ENCODE results near the gene SPAG9.

Gene SPAG9

DNA sequence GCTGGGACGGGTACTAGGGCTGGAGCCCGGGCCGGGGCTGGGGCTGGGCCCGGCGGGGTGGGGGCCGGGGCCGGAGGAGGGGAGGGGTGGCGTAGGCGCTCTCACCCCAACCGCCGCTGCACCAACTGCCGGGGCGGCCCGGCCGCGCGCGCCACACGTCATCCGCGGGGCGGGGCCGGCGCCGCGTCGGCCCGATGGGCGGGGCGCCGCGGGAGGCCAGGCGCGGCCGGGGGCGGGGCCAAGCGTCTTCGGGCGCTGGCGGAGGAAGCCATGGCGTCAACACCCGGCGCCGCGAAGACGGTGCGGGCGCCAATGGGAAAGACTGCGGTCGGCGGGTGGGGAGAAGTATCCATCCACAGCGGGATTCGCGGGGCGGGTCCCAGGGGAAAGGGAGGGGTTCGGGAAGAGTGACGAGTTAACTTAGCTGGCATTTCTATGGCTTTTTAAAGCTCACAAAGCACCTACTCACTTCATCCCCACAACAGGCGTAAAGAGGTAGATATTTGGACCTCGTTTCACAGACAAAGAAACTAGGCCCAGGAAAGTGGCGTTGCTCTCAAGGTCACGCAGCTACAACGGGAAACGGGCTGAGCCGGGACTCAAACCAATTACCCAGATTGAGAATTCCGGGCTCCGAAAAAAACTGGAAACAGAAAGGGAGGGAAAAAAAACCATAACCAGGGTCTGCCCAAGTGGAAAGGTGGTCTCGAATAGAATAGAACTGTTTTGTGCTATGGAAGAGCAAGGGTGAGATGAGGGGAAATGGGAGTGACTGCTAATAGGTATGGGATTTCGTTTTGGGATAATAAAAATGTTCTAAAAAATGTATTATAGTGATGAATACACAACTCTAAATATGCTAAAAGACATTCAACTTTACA lies at the start of gene SPAG9:
Gene SPAG9 (minus strand): TSS at position 130 of the 881 bp plus-strand sequence. CDS start 212 bp downstream, outside the sequence.
- DNase-seq (ENCODE audit: low read depth): peak; percentile 85

DNA sequence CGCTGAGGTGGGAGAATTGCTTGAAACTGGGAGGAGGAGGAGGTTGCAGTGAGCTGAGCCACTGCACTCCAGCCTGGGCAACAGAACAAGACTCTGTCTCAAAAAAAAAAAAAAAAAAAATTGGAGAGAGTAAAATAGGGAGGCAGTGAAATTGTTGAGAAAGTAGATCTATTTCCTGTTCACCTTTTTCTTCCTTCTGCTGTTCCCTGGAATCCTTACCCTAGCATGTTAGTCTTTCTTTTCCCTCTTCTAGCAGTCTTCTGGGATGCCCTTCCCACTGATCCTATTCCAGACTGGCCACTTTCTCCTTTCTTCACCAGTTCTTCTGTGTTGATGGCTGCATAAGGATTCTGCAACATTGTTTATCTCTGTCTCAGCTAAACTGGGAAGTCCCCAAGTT lies 48.7 kb upstream of the SPAG9 start:
- no peak for DNase-seq (ENCODE audit: low read depth)

GRCh38 chr17:51166987-51167931 lies 46.6 kb upstream of the SPAG9 start:
- DNase-seq (ENCODE audit: low read depth): peak; percentile 59

DNA sequence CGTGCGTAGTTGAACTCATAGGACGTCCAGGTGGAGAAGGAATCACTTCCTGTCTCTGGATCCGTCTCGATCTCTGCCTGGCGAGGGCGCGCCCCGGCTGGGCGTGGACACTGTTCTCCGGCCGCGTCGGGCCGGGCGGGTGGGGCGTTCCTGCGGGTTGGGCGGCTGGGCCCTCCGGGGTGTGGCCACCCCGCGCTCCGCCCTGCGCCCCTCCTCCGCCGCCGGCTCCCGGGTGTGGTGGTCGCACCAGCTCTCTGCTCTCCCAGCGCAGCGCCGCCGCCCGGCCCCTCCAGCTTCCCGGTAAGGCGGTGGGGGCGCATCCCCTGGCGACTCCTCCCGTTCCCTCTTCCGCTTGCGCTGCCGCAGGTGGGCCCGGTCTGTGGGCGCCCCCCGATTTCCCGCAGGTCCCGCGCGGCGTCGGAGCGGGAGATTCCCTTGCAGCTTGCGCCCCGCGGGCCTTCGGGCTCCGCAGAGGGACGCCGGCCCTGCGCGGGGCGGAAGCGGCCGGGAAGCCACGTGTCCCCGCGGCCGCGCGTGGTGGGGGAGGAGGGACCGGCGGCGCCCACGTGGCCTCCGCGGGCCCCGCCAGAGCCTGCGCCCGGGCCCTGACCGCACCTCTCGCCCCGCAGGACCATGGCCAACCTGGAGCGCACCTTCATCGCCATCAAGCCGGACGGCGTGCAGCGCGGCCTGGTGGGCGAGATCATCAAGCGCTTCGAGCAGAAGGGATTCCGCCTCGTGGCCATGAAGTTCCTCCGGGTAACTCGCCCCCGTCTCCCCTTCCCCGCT lies 45.7 kb upstream of the SPAG9 start, which contains the start of gene NME2:
Gene NME2 (plus strand): TSS at position 214 of the 789 bp plus-strand sequence. CDS start 420 bp downstream, at position 634.
- DNase-seq (ENCODE audit: low read depth): peak; percentile 66

- no peak for DNase-seq (ENCODE audit: low read depth)
Measured at GRCh38 chr17:51165680-51166197, 45.1 kb upstream of the SPAG9 start.

DNA sequence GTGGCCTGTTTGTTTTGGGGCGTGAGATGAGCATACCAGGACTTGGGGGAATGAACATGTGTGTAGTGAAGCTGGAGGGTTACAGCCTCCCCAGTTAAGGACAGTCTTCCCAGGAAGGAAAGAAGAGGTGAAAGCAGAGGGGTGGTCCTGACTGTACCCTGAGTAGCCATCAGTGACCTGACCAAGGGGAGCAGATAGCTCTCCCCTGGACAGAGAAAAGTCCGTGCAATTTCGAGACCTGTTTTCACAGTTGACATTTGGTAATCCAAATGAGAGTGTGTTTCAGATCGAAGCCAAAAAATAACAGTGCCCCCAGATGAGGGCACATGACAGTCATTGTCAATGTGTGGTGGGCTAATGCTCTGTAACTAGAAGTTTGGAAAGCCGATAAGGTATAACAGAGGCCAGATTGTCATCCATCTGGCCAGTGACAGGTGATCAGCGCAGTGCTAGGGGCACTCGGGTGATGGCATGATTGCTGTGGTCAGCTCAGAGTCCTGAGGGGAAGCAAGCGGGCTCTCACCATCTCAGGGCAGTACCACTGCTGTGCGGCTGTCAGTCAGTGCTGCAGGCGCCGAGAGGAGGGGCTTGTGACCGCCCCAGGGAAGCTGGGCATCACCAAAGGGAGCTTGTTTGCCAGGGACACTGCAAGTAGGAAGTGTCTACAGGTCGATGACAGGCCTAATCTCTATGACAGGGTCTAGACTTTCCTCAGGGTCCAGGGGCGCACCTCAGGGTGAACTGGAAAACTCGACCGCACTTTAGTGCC lies 44.4 kb upstream of the SPAG9 start:
- no peak for DNase-seq (ENCODE audit: low read depth)

DNA sequence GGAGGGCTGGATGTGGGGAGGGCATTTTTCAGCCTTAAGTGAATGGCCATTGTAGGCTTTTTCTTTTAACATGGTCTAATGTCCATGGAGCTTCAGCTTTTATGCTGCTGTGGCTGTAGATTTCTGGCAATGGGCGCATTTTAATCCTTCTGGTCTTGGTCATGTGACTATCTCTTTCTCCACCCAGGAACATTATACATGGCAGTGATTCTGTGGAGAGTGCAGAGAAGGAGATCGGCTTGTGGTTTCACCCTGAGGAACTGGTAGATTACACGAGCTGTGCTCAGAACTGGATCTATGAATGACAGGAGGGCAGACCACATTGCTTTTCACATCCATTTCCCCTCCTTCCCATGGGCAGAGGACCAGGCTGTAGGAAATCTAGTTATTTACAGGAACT lies 40.9 kb upstream of the SPAG9 start:
- no peak for DNase-seq (ENCODE audit: low read depth)

GRCh38 chr17:51159604-51160003 lies 38.9 kb upstream of the SPAG9 start:
- DNase-seq (ENCODE audit: low read depth): no peak

GRCh38 chr17:51155416-51155815 lies 34.7 kb upstream of the SPAG9 start:
- no peak for DNase-seq (ENCODE audit: low read depth)

GRCh38 chr17:51154176-51154575 lies 33.5 kb upstream of the SPAG9 start:
- DNase-seq (ENCODE audit: low read depth): no peak

GRCh38 chr17:51153210-51154072 lies 32.8 kb upstream of the SPAG9 start, which contains the start of gene NME1:
Gene NME1, plus strand, starts transcription at chr17:51153559. Its CDS starts 2,096 bp downstream, at chr17:51155655.
- peak; percentile 95 for DNase-seq (ENCODE audit: low read depth)

- DNase-seq (ENCODE audit: low read depth): no peak
Measured at GRCh38 chr17:51152766-51153209, 32.1 kb upstream of the SPAG9 start.

DNA sequence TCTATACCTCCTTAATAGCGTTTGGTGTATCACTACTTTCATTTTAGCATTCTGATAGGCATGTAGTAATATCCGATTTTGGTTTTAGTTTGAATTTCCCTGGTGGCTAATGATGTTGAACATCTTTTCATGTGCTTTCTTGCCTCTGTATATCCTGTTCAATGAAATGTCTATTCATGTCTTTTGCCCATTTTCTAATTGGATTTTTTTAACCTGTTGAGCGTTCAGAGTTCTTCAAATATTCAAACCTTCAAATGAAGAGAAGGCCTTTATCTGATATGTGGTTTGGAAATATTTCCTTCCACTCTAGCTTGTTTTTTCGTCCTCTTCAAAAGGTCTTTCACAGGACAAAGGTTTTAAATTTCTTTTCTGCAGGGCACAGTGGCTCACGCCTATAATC lies 30.3 kb upstream of the SPAG9 start:
- DNase-seq (ENCODE audit: low read depth): no peak

GRCh38 chr17:51149163-51149562 lies 28.5 kb upstream of the SPAG9 start:
- DNase-seq (ENCODE audit: low read depth): no peak

DNA sequence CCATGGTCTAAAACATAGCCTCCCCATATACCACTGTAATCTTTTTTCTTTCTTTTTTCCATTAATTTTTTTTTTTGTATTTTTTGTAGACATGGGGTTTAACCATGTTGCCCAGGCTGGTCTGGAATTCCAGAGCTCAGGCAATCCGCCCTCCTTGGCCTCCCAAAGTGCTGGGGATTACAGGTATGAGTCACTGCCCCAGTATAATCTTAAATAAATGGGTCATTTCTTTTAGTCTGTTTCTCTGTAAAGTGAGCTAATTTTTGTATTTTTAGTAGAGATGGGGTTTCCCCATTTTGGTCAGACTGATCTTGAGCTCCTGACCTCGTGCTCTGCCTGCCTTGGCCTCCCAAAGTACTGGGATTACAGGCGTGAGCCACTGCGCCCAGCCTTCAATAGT lies 27.0 kb upstream of the SPAG9 start:
- DNase-seq (ENCODE audit: low read depth): no peak

- DNase-seq (ENCODE audit: low read depth): no peak
Measured at GRCh38 chr17:51144266-51145022, 23.8 kb upstream of the SPAG9 start.

DNA sequence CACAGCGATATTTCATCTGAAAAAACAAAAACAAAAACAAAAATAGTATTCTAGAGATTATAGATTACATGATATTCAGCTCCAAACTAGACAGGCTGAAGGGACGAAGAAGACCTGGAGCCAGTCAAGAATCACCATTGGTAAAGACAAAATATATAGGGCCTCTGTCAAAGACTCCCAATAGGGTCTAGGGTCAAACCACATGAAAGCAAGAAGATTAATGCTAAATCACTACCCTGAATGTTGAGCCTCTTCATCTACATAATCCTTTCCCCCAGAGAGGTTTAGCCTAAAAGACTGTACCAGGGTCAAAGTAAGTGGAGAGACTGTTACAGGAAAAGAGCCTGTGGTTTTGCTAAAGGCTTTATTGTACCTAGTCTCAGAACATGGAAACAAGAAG lies 21.9 kb upstream of the SPAG9 start:
- DNase-seq (ENCODE audit: low read depth): no peak

GRCh38 chr17:51135956-51136355 lies 15.3 kb upstream of the SPAG9 start:
- no peak for DNase-seq (ENCODE audit: low read depth)

DNA sequence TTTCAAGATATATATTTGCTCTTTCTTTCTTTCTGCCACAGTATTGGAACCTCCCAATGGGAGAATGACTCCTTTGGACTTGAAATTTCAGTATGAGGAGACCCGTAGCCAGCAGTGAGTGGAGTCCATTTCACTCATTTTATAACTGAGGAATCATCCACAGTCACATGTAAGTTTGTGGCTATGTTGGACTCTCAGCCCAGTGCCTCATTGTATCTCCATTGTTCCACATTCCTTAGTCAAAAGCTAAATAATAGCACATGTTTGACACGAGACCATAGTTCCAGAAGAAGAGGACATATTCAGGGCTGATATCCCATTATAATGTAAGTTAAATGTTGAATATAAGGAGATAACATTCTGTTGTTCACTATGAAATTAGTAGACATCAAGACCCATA lies 12.7 kb upstream of the SPAG9 start:
- DNase-seq (ENCODE audit: low read depth): no peak

All from stimulated activated CD8-positive, alpha-beta memory T cell treated with anti-CD3 and anti-CD28 coated beads, Interleukin-12 subunit alpha, Interleukin-12 subunit beta, amount 100 ng/mL, for 4 hours (primary cell).